NCI-H1417 (cell line): ENCODE data around the gene COPG2.

Experiments
- DNase-seq, 3 experiments: peaks; one replicate each; lab custom pipeline; 2025; lab: John Stamatoyannopoulos, UW

The COPG2 gene

DNA sequence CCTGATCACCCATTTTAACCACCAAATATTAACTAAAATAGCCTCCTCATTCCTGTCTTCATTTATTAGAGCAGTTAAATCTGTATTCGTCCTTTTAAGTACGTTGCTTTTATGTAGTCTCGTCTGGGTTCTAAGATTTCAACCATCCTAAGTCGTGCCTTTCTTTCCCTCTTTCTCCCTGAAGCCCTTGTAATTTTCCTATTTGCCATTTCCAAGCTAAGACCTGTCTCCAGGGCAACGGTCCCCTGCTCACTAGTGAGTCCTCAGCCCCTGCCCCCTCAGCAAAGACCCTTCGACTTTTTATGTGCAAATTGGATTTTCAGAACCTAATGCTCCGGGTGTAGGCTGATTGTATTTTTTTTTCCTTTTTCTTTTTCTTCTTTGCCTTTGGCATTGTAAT lies 192.8 kb downstream of the COPG2 start:
- peak in 2 of 3 experiments; percentile 55 to 83 for DNase-seq

DNA sequence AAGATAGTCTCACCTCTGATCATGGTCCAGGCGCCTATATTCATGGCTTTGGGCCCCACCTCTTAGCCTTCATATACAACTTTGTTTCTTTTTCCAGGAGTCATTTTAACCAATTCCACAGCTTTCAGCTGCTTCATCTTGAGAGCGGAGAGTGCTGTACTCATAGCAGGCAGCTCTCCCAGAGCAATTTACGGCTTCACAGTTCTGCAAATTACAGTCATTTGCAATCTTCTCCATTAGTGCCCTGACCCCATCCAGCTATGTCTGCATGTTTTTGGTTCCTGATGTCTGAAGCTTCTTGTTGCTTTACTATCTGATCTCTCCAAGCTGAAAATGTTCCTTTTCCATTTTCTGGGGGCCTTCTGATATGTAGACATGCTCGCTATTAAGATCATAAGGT lies 194.7 kb downstream of the COPG2 start:
- peak; percentile 63 to 90 (median 80) for DNase-seq

DNA sequence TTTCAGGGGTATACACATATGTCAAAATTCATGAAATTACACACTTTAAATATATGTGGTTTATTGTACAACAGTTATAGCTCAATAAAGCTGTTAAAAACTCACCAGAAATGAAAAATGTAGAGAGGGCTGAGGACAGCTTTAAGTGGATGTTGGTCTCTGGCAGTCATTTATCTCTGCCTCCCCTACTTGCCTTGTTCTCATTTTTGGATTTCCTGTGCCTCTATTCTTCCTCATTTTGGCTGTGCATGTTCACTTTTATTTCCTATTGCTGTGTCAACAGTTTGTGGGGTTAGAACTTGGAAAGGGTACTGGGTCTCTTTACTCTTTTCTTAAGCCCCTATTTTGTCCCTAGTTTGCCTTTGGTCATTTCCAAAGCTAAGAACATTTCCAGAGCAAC lies 195.3 kb downstream of the COPG2 start:
- no peak for DNase-seq

DNA sequence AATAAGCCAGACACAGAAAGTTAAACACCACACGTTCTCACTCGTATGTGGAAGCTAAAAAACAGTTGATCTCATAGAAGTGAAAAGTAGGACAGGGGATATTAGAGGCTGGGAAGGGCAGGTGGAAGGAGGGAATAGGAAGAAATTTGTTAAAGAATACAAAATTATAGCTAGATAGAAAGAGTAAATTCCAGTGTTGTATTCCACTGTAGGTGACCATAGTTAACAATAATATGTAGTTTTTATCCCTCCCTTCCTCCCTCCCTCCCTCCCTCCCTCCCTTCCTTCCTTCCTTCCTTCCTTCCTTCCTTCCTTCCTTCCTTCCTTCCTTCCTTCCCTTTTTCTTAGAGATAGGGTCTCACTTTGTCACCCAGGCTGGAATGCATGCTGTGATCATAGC lies 196.6 kb downstream of the COPG2 start:
- no peak for DNase-seq

DNA sequence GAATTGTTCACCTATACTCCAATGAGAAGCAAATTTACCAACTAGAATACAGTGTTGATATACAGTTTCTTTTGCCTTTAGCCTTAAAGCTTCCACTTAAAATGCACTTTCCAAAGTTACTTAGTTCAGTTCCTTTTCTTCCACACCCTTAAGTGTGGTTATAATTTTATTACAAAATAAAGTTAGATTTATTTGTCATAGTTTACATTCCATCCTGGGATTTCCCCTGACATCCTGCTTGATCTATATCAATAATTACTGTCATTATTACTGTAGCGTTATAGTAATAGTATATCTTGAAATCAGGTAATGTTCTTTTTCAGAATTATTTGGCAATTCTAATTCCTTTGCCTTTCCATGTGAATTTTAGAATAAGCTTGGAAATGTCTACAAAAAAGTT lies 199.9 kb downstream of the COPG2 start:
- DNase-seq = no peak

DNA sequence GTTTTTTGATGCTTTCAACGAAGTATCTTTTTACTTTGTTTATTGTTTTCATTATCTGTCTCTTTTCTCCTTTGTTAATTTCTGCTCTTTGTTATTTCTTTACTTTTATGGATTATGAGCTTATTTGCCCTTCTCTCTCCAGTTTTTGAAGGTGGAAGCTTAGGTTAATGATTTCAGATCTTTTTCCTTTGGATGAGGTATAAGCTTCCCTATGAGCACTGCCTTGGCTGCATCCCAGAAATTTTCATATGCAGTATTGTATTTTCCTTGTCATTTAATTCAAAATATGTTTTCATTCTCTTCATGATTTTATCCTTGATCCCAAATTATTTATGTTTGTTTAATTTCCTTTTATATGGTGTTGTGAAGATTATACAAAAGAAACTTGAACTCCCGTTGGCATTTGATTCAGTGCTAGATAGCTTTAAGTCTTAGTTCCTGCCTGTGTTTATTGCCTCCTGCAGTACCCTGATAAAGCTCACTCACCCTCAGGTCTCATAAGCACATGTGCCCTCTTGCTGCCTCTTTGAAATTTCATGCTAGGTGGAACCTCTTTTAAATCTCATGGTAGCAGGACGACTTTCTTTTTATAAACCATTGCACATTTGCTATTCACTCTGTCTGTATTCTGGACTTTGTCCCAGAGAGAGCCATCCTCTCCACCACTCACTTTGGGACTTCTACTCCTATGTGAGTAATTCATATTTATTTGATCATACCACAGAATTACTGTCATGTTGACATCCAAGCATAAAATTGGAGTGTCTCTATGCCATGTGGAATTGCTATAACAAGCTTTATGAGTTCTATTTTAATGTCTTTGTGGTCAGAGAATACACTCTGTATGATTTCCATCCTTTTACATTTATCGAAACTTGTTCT lies 204.8 kb downstream of the COPG2 start:
- peak in 1 of 3 experiments; percentile 68 for DNase-seq

DNA sequence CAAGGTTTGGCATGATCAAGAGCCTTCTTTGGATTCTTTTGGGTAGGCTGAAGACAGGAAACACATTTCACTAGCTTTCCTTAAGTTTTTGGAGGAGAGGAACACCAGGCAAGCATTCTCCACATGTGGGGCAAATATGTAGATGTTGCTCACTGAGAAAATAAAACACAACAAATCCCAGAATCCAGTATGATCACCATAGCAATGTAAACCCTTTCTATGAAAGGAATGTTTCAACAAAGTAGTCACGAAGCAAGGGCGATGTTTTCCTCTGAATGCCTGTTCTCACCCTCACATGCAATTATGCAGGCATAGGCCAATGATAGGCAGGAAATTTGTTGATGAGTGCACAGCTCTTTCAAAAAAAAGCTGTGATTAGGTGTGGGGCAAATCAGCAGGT lies 207.3 kb downstream of the COPG2 start:
- DNase-seq = no peak

DNA sequence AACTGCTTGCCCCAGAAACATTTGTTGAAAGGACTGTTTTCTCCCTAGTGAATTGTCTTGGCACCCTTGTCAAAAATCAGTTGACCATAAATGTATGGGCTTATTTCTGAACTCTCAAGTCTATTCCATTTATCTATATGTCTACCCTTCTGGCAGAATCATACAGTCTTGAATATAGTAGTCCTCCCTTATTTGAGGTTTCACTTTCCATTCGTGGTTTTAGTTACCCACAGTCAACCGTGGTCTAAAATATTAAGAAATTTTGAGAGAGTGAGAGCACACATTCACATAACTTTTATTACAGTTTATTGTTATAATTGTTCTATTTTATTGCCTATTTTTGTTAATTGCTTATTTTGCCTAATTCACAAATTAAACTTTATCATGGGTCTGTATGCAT lies 210.3 kb downstream of the COPG2 start:
- DNase-seq = no peak
